SK-N-SH treated with all-trans-retinoic acid at 6 μM for 48 hours (cell line): Measurements from ENCODE around the gene MVB12B.

ENCODE experiments used
- ATAC-seq: fragments of 200-7000 bp; cut with Tn5 transposase; 3 replicates; pipeline ENCODE4 v1.9.1; 2020; ENCODE audit warnings: mild to moderate bottlenecking, moderate library complexity
- ARNTL ChIP-seq: fragments of 450-650 bp; formaldehyde crosslinking; IDR thresholded peaks from 2 replicates; pipeline ENCODE4 v1.5.0; 2020; ENCODE audit warnings: low read depth, mild to moderate bottlenecking, moderate library complexity, borderline replicate concordance
- ESRRG ChIP-seq: fragments of 250-450 bp; sonication (Bioruptor Pico); IDR thresholded peaks from 2 replicates; pipeline ENCODE4 v1.6.1; 2021; ENCODE audit warnings: mild to moderate bottlenecking
- GLIS3 ChIP-seq: fragments of 250-450 bp; sonication (Bioruptor Pico); IDR thresholded peaks from 2 replicates; pipeline ENCODE4 v1.5.0; 2020; ENCODE audit warnings: mild to moderate bottlenecking, moderate library complexity
- ISL1 ChIP-seq: fragments of 250-450 bp; sonication (Bioruptor Pico); IDR thresholded peaks from 2 replicates; pipeline ENCODE4 v2.1.2; 2022; ENCODE audit warnings: mild to moderate bottlenecking, moderate library complexity
- OSR1 ChIP-seq: fragments of 250-450 bp; sonication (Bioruptor Pico); IDR thresholded peaks from 2 replicates; pipeline ENCODE4 v1.8.0; 2022; ENCODE audit warnings: moderate library complexity, mild to moderate bottlenecking, inconsistent platforms
- PPARA ChIP-seq: fragments of 250-450 bp; sonication (Bioruptor Pico); IDR thresholded peaks from 2 replicates; pipeline ENCODE4 v1.5.0; 2020; ENCODE audit warnings: mild to moderate bottlenecking, borderline replicate concordance
- RARB ChIP-seq: fragments of 250-450 bp; sonication (Bioruptor Pico); IDR thresholded peaks from 2 replicates; pipeline ENCODE4 v1.8.0; 2021; ENCODE audit warnings: mild to moderate bottlenecking, moderate library complexity
- SNAI2 ChIP-seq: fragments of 250-450 bp; sonication (Bioruptor Pico); IDR thresholded peaks from 2 replicates; pipeline ENCODE4 v1.5.0; 2020; ENCODE audit warnings: mild to moderate bottlenecking, moderate library complexity
- TCF4 ChIP-seq: fragments of 250-450 bp; sonication (Bioruptor Pico); IDR thresholded peaks from 2 replicates; pipeline ENCODE4 v1.8.0; 2021; ENCODE audit warnings: mild to moderate bottlenecking, moderate library complexity, borderline replicate concordance
- TOX ChIP-seq: fragments of 250-450 bp; sonication (Bioruptor Pico); IDR thresholded peaks from 2 replicates; pipeline ENCODE4 v1.8.0; 2021; ENCODE audit warnings: mild to moderate bottlenecking, moderate library complexity, borderline replicate concordance
- ZNF70 ChIP-seq: fragments of 450-650 bp; formaldehyde crosslinking; IDR thresholded peaks from 2 replicates; pipeline ENCODE4 v1.5.0; 2020; ENCODE audit warnings: mild to moderate bottlenecking, moderate library complexity
- TF ChIP-seq, protein P1 (sequence below): fragments of 250-450 bp; sonication (Bioruptor Pico); IDR thresholded peaks from 2 replicates; pipeline ENCODE4 v1.5.1; 2020; ENCODE audit warnings: low read depth, mild to moderate bottlenecking, moderate library complexity
- TF ChIP-seq, protein P2 (sequence below): fragments of 250-450 bp; sonication (Bioruptor Pico); IDR thresholded peaks from 2 replicates; pipeline ENCODE4 v1.8.0; 2021; ENCODE audit warnings: low read depth, mild to moderate bottlenecking, moderate library complexity, borderline replicate concordance
- TF ChIP-seq, protein P3 (sequence below): fragments of 250-450 bp; sonication (Bioruptor Pico); IDR thresholded peaks from 2 replicates; pipeline ENCODE4 v1.5.0; 2020; ENCODE audit warnings: mild to moderate bottlenecking, moderate library complexity
- TF ChIP-seq, protein P4 (sequence below): fragments of 250-450 bp; sonication (Bioruptor Pico); IDR thresholded peaks from 2 replicates; pipeline ENCODE4 v1.5.1; 2021; ENCODE audit warnings: mild to moderate bottlenecking, moderate library complexity
- TF ChIP-seq, protein P5 (sequence below): fragments of 250-450 bp; sonication (Bioruptor Pico); IDR thresholded peaks from 2 replicates; pipeline ENCODE4 v1.8.0; 2020; ENCODE audit warnings: mild to moderate bottlenecking, moderate library complexity, borderline replicate concordance

Gene MVB12B

DNA sequence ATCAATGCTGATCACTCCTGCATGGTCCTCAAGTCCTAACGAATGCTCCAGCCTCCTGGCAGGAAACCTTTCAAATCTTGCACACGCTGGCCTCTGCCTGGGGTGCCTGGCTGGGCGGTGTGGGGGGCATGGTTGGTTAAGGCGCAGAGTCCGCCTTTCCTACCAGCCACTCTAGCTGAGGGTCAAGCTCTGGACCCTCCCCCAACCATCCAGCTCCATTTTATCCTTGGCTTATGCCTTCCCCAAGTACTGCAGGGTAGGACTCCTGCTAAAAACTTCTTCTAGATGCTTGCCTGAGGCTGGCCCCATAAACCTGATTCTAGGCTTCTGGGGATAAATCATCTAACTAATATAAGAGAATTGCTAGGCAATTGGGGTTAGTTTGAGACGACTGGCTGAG lies 808 bp upstream of the MVB12B start:
- no peak for ATAC-seq
- TF ChIP-seq, protein P1, sequence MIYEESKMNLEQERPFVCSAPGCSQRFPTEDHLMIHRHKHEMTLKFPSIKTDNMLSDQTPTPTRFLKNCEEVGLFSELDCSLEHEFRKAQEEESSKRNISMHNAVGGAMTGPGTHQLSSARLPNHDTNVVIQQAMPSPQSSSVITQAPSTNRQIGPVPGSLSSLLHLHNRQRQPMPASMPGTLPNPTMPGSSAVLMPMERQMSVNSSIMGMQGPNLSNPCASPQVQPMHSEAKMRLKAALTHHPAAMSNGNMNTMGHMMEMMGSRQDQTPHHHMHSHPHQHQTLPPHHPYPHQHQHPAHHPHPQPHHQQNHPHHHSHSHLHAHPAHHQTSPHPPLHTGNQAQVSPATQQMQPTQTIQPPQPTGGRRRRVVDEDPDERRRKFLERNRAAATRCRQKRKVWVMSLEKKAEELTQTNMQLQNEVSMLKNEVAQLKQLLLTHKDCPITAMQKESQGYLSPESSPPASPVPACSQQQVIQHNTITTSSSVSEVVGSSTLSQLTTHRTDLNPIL (CRISPR knock-in tag): no peak
- TF ChIP-seq TCF4 (CRISPR knock-in tag) (no peak), ESRRG (CRISPR knock-in tag) (no peak)
- TF ChIP-seq, protein P2, sequence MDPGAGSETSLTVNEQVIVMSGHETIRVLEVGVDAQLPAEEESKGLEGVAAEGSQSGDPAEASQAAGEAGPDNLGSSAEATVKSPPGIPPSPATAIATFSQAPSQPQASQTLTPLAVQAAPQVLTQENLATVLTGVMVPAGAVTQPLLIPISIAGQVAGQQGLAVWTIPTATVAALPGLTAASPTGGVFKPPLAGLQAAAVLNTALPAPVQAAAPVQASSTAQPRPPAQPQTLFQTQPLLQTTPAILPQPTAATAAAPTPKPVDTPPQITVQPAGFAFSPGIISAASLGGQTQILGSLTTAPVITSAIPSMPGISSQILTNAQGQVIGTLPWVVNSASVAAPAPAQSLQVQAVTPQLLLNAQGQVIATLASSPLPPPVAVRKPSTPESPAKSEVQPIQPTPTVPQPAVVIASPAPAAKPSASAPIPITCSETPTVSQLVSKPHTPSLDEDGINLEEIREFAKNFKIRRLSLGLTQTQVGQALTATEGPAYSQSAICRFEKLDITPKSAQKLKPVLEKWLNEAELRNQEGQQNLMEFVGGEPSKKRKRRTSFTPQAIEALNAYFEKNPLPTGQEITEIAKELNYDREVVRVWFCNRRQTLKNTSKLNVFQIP: no peak
- TF ChIP-seq, protein P3, sequence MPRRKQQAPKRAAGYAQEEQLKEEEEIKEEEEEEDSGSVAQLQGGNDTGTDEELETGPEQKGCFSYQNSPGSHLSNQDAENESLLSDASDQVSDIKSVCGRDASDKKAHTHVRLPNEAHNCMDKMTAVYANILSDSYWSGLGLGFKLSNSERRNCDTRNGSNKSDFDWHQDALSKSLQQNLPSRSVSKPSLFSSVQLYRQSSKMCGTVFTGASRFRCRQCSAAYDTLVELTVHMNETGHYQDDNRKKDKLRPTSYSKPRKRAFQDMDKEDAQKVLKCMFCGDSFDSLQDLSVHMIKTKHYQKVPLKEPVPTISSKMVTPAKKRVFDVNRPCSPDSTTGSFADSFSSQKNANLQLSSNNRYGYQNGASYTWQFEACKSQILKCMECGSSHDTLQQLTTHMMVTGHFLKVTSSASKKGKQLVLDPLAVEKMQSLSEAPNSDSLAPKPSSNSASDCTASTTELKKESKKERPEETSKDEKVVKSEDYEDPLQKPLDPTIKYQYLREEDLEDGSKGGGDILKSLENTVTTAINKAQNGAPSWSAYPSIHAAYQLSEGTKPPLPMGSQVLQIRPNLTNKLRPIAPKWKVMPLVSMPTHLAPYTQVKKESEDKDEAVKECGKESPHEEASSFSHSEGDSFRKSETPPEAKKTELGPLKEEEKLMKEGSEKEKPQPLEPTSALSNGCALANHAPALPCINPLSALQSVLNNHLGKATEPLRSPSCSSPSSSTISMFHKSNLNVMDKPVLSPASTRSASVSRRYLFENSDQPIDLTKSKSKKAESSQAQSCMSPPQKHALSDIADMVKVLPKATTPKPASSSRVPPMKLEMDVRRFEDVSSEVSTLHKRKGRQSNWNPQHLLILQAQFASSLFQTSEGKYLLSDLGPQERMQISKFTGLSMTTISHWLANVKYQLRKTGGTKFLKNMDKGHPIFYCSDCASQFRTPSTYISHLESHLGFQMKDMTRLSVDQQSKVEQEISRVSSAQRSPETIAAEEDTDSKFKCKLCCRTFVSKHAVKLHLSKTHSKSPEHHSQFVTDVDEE (CRISPR knock-in tag): no peak

DNA sequence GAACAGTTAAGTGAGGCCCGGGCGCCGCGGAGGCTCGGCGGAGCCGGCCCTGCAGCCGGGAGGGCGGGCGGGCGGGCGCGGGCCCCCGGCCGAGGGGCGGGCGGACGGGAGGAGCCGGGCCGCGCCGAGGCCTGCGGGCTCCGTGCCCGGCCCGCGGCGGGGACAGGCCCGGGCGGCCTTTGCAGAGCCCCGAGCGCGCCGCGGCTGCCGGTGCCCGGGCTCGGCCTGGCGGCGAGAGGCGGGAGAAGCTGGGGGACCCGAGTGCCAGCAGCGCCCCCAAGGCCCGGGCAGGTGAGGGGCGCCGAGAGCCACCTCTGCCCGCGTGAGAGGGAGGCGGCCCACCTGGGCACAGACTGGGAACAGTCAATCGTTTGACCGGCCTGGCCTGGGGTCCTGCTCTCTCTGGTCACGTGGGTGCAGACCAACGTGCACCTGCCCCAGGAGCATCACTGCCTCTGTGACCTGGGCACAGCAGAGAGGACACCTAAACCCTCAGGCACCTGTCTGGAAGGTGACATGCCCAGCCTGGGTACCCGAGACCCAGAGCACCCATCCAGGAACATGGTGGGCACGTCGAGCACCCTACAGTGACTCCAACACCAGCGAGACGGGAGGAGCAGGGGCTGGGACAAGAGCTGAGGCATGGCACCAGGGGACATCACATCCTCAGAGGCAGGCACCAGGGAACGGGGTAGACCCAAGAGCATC lies 531 bp downstream of the MVB12B start:
- TF ChIP-seq ZNF70 (CRISPR knock-in tag) (no peak), SNAI2 (CRISPR knock-in tag) (no peak), ISL1 (CRISPR knock-in tag) (no peak), TCF4 (CRISPR knock-in tag) (no peak)
- TF ChIP-seq, protein P4, sequence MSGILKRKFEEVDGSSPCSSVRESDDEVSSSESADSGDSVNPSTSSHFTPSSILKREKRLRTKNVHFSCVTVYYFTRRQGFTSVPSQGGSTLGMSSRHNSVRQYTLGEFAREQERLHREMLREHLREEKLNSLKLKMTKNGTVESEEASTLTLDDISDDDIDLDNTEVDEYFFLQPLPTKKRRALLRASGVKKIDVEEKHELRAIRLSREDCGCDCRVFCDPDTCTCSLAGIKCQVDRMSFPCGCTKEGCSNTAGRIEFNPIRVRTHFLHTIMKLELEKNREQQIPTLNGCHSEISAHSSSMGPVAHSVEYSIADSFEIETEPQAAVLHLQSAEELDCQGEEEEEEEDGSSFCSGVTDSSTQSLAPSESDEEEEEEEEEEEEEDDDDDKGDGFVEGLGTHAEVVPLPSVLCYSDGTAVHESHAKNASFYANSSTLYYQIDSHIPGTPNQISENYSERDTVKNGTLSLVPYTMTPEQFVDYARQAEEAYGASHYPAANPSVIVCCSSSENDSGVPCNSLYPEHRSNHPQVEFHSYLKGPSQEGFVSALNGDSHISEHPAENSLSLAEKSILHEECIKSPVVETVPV: no peak
- TF ChIP-seq, protein P5, sequence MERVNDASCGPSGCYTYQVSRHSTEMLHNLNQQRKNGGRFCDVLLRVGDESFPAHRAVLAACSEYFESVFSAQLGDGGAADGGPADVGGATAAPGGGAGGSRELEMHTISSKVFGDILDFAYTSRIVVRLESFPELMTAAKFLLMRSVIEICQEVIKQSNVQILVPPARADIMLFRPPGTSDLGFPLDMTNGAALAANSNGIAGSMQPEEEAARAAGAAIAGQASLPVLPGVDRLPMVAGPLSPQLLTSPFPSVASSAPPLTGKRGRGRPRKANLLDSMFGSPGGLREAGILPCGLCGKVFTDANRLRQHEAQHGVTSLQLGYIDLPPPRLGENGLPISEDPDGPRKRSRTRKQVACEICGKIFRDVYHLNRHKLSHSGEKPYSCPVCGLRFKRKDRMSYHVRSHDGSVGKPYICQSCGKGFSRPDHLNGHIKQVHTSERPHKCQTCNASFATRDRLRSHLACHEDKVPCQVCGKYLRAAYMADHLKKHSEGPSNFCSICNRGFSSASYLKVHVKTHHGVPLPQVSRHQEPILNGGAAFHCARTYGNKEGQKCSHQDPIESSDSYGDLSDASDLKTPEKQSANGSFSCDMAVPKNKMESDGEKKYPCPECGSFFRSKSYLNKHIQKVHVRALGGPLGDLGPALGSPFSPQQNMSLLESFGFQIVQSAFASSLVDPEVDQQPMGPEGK: no peak
- TF ChIP-seq, all 23 proteins: peak for 0
- peak; percentile 68 for ATAC-seq

DNA sequence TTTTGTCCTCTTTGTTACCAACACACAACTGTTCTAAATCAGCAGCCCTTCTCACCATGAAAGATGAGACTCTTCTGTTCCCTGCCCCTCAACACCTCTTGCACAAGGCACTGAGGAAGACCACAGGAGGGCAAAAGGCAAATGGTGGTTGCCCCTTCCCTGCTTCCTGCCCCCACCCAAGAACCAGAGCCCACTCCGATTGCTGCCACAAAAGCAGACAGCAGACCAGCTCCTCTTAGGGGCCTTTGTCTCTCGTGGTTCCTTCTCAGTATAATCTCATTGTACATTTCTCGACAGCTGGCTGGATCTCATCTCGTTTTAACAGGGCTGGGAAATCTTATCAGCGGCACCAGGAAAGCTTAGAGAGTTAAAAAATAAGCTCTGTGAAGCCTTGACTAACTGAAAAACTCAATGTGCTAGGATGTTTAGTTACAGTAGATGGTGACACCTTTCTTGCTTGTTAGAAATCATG lies 1.1 kb downstream of the MVB12B start:
- TF ChIP-seq, protein P1 (CRISPR knock-in tag): no peak
- TF ChIP-seq RARB (no peak), OSR1 (CRISPR knock-in tag) (no peak), TOX (CRISPR knock-in tag) (no peak), ESRRG (CRISPR knock-in tag) (no peak), ZNF70 (CRISPR knock-in tag) (no peak), TCF4 (CRISPR knock-in tag) (no peak), SNAI2 (CRISPR knock-in tag) (no peak), ARNTL (no peak), PPARA (CRISPR knock-in tag) (no peak), GLIS3 (CRISPR knock-in tag) (no peak)
- TF ChIP-seq, protein P2: no peak
- TF ChIP-seq, all 23 proteins: peak for 0
- peak; percentile 25 for ATAC-seq
